SIG-M5 treated with dmso at 0.1 percent for 504 hours (cell line): Measurements from ENCODE around the gene SLC2A1.

Experiments
- DNase-seq: peaks from one replicate; lab custom pipeline; 2025; ENCODE audit not compliant: unreplicated experiment; lab: John Stamatoyannopoulos, UW

SLC2A1 gene

DNA sequence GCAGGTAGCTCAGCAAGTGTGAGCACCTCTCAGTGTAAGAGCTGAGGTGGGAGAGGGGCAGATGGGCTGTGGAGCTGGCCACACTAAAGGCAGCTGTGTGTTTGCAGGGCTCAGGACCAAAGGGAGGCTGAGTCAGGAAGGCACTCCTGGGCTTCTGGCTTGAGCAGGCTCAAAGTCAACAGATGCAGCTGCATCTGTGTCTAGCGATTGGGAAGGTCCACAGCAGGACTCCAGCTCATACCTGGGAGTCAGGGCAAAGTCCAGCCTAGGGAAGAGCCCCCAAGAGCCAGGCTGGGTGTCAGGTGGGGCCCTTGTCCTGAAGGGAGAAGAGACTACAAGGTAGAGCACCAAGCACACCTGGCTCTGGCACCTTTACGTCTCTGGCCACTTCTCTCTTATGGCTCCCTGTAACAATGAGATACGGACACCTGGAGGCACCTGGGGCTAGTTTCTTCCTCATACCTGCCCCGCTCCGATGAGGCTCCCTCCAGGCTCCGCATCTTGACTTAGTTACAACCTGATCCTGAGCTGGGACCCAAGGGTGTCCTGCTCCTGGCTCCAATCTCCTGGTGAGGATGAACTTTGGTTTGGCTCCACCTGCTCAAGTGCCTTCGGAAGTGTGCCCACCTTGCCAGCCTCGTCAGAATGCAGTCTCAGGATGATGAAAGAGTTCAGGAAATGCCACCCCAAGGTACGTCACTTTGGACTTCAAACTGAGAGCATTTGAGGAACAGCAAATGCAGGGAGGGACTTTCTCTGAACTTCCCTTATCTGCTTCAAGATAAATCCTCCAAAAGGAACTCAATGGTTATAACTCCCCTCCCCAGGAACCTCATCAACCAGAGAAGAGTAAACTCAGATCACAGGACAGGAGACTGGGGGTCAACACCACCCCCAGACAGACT lies 21.5 kb upstream of the SLC2A1 start:
- peak; percentile 25 for DNase-seq

DNA sequence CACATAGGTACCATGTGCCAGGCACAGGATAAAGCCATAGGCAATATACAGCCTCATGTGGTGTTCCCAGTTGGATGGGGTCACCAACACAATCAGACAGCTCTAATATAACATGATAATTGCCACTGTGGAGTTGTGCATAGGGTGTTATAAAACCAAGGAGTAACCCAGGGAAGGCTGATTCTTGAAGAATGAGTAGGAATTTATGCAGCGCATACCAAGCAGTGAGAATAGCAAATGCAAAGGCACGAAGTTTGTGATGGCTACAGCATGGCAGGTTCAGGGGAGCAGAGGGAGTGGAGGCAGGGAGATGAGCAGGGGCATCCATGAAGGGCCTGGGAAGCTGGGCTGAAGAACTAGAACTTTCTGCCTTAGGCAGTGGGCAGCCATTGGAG lies 20.4 kb upstream of the SLC2A1 start:
- no peak for DNase-seq

DNA sequence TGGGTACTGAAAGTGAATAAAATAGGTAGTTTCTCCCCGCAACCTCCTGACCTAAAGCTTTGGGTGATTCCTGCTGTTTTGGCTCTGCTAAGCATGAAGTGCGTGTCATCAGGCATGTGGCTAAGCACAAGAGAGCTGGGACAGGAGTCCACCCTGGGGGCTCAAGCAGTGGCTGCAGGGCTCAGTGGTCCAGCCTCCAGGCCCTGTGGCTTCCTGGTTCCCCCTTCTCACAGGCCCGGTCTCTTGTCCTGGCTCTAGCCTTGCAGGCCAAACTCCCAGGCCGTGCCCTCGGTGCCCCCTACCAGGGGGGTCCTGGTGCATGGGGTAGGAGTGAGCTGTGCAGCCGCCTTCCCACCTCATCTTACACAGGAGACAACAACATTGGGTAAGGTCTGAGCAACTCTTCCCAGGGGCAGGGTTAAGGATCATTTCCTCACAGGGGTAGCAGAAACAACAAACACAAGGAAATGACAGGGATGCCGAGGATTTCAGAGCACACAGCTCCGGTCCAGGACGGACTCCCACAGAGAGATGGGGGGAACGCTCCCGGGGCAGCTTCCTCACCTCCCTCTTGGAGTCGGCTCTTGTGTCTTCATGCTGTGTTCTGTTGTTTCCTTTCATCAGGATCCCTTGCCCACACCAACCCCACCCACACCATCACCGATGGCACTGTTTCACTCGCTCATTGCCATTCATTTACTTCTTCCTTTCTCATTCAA lies 19.8 kb upstream of the SLC2A1 start:
- DNase-seq, result no peak

DNA sequence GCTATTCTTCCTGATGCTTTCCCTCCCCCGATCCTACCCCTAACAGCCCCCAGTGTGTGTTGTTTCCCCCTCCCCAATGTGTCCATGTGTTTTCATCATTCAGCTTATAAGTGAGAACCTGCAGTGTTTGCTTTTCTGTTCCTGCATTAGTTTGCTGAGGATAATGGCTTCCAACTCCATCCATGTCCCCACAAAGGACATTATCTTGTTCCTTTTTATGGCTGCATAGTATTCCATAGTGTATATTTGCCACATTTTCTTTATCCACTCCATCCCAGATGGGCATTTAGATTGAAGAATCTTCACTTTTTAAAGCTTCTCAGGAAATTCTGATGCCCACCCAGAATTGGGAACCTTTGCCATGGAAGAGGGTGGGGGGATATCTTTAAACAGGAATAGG lies 19.0 kb upstream of the SLC2A1 start:
- DNase-seq, result no peak

DNA sequence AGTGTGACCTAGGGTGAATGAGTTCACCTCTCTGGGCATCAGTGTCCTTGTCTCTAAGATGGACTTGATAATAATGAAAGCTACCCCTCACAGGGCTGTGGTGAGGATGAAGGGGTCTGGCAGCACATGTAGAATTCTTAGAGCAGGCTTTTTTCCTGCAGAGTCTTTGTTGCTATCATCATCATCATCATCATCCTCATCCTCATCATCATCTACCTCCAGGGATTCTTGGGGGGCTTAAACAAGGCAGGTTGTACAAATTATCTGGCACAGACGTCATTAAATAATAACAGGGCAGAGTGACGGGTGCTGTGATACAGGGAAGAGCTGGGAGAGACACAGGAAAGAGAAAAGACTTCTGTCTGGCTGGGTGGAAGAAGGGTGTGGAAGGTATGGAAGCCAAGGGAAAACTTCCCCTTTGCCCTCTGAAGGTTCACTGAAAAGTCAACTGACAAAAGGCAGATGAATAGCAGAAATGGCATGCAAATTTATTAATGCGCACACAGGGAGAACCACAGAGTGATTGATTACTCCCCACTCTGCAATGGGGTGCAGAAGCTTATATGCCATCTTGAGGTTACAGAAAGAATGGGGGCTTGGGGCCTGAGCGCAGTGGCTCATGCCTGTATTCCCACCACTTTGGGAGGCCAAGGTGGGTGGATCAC lies 17.0 kb upstream of the SLC2A1 start:
- no peak for DNase-seq

DNA sequence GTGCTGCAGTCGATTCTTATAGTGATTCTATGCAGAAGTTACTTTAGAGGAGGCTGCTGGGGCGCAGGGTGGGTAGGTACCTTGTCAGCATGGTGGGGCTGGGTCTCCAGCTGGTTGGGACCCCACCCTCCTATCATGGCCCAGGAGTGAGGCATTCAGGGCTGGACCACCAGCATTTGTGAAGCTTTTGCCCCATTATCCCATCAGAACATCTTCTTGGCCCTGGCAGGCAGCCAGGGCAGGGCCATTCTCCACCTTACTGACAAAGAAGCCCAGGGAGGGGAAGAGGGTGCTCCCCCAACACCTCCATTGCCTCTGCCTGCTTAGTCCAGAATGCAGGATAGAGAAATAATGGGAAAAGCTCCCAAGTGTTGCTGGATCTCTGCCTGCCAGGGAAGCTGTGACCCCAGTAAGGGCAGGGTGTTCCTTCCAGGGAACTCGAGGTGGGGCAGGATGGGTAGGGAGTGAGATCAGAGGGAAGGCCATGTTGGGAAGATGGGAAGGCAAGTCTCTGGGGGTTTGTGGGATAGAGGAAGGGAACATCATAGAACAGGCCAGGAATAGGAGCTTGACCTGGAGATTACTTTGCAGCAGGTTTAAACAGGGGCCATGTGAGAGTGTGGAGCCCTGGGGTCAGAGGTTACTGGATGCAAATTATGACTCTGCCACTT lies 16.2 kb upstream of the SLC2A1 start:
- no peak for DNase-seq

DNA sequence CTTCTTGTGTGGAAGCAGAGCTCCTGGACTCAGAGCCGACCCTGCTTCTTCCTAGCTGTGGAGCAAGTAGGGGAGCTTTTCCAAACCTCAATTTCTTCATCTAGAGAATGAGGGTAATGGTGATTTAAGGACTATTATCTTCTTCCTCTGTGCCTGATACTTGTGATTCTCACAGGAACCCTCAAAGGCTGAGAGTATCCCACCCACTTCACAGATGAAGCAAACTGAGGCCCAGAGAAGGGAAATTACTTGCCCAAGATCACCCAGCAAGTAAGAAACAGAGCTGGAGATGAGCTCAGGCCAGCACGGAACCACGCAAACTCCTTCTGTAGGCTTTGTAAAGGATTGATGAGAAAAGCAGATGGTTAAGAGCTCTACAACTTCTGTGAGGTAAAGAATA lies 15.1 kb upstream of the SLC2A1 start:
- DNase-seq, result no peak

DNA sequence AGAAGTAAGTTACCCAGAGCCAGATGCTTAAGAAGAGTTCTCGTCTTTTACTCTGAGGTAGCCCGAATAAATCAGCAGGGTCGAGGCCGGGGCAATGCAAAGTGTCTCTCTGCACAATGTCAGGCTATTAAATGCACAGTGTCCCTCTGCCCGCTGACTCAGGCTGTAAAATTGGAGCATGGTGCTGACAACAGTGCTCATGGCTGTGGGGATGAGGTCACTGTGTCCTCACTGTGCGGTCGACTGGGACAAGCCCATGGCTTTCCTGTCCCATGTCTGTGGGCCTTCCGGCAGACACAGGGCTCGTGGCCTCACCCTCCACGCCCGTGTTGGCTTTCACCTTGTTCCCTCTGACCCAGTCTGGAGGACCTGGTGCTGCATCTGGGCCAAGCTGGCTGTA lies 14.6 kb upstream of the SLC2A1 start:
- DNase-seq, result no peak

DNA sequence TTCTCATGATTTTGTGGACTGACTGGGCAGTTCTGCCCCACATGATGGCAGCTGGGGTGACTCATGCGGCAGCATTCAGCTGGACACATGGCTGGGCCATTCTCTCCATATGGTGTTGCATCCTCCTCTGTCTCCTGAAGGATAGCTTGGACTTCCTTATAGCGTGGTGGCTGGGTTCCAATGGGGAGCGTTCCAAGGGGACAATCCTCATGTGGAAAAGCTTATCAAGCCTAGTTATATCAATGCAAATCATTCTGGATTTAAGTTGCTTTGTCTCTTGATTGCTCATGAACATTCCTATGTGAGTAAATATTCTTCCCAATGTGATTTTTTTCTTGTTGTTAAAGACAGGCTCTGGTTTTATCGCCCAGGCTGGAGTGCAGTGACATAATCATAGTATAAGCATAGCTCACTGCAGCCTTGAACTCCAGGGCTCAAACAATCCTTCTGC lies 13.2 kb upstream of the SLC2A1 start:
- DNase-seq, result no peak

DNA sequence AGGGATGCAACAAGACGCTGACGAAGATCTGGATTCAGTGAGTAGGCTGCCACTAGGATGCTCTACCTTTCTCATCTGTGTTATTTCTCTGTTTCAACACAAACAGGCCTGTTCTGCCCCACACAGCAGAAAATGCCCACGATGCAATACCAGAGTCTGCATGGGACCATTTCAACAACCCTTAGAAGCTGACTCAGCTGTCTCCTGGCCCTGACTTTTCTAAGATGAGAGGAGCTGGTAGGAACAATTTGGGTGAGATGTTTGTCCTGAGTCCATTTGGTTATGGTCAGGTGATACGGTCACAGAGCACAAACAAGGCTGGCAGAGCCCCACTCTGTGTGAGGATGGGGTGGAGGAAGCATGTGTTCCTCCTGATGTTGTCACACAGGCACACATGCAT lies 11.5 kb upstream of the SLC2A1 start:
- no peak for DNase-seq

DNA sequence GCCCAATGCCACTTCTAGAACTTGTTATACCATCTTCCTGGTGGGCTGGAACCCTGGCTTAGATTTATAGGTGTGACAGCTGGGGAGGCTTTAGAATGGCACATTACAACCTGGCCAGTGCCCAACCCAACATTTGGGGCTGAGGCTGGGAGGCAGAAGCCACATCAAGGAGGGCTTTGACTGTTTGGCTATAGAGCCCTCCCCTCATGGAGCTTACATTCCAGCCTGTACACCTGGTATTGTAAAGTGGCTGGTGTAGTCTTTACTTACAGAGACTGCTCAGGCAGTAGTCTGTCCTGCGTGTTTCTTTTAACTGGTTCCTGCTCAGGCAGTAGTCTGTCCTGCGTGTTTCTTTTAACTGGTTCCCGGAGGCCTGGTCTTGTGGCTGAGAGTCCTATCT lies 10.0 kb upstream of the SLC2A1 start:
- no peak for DNase-seq

DNA sequence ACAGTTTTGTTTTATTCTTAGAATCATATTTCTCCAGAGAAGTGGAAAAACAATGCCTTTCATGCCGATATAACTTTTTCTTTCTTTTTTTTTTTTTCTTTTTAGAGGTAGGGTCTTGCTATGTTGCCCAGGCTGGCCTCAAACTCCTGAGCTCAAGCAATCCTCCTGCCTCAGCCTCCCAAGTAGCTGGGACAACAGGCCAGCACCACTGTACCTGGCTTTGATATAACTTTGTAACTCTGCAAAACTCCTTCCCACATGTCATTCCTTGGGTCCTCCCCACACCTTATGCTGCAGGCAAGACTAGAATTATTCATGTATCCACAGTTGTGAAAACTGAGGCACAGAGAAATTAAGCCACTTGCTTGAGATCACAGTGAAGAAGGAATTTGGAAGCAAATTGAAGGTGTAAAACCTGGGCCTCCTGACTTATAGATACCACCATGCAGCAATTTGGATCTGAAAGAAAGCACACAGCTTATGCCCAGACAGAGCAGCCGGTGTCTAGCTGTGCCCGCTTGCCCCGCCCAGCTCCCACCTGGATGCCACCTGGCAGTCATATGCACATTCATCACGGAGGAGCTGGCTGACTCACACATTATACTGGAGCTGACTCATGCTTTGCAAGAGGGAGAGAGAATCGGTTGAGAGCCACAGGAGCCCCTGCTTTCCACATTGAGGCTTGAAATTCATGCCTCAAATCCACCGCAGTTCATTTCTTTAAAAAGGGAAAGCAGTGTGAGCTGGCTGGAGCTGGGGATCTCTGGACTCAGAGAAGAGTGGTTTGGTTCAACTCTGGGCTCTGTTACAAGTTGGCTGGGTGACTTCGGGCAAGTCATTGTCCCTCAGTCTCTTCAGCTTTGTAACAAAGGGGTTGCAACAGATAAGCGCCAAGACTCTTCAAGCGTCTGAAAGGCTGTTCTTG lies 8.3 kb upstream of the SLC2A1 start:
- DNase-seq, result peak; percentile 51

DNA sequence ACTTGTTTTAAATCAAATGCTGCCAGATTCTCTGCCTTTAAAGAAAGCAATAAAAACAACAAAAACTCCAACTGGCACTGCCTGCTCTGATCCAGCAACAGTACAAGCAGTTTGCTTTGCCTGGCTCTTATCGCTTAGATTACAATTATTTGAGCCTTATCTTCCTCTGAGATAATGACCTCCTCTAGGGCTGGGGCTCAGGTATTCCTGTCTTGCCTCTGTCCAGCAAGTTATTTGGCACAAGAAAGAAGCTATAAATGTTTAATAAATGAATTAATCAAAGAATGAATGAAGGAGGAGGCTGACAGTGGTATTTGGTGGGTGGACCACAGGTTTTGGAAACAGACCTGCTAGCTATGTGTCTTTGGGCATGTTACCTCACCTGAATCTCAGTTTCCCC lies 6.7 kb upstream of the SLC2A1 start:
- no peak for DNase-seq

DNA sequence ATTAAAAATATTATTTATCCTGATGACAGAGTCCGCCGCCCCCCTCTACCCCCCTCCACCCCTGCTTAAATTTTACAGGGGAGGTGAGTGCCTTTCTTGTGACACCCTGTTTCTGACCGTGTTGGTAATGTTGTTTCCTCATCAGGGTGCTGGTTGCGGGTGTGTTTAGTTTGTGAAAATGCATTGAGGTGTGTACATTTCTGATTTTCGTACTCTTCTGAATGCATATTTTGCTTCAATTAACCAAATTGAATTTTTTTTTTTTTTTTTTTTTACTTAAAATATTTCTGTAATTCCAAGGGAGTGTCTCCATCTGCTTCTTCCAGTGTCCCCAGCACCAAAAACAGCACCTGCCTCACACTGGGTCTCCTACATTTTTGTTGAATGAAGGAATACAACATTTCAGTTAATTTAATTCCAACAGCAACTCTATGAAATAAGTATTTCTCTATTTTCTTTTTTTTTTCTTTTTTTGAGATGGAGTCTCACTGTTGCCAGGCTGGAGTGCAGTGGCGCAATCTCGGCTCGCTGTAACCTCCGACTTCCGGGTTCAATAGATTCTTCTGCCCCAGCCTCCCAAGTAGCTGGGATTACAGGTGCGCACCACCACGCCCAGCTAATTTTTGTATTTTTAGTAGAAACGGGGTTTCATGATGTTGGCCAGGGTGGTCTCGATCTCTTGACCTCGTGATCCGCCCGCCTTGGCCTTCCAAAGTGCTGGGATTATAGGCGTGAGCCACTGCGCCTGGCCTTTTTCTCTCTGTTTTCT lies 5.6 kb upstream of the SLC2A1 start:
- DNase-seq, result no peak

DNA sequence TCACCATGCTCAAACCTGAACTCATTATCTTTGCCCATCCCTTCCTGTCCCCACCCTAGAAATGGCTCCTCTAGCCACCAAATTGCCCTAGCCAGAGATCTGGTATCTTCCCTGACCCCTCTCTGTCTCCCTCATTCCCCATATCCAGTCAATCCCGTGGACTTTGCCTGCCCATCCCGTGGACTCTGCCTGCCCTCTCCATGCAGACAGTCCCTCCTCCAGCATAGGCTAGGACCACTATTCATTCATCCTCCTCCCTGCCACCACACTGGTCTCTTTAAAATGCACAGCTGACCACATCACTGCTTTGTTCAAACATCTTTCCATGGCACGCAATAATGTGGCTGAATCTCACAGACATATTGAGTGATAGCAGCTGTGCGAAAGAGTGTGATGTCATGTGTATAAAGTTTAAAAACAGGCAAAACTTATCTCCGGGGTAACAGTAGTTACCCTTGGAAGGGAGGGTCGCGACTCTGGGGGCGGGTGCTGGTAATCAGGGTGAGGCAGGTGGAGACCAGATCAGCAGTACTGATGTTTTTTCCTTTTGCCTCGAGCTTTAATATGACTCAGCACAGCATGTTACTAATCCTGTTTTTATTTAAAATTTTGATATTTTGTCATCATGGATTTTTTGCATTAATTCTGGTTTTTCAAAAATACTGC lies 4.8 kb upstream of the SLC2A1 start:
- DNase-seq, result no peak

DNA sequence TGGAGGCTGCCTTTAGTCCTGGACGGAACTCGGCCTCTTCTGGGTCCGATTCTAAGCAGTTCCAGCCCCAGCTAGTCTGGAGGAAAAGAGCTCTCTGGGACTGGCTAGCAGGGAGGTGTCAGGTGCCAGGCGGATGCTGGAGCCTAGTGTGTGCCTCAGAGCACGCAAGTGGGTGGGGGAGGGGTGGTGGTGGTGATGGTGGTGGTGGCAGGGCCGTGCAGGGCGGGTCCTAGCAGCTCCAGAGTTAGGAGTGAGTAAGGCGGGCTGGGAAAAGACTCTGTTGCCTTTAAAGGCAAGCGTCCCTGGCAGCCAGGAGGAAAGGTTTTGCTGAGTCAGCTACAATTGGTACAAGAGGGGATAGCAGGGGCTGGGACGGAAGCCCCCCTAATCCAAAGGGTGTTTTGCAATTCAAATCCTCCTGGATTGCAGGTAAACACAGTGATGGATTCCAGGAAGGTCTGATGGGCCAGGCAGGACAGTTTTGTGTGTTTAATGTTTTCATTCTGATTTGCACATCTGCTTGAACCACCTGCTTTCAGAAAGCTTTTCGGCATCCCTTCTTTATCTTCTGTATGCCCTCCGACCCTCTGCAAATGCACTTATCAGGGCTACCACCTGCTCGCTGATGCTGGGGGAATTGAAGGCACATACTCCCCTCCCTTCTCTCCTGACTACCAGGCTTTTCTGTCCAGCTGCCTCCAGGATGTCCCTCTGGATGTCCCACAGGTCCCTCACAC lies 4.1 kb upstream of the SLC2A1 start:
- DNase-seq, result no peak

DNA sequence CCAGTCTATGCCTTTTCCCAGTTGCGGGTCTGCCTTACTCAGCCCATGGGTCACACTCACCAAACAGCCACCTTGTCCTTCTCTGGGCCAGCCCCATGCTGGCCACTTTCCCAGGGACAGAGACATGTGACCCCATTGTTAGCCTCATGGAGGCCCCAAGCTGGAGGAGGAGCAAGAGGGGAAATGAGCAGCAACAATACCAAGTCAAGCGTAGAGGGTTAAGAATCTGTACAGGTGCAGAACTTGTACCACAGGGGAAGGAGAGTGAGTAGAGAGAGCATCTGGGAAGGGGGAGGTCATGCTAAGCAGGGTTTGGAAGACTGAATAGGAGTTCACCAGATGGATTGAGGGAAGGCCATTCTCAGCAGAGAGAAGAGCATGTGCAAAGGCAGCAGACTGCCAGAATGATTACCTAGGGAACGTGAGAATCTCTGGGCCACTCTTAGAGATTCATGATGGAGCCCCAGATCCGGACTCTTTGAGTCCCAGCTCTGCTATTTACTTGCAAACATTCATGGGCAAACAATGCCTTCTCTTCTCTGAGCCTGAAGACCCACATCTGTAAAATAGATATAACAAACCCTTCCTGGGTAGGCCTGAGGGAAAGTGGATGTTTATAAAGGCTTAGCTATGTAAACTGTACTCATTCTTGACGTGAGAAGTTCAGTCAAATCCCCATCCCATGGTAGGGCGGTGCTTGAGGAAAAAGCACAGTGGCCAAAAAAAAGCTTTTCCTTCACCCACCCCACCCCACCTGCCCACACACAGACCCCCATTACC lies 2.8 kb upstream of the SLC2A1 start:
- DNase-seq, result no peak
